ENCODE data around the gene RASGRP3.
A peak's percentile ranks its signal among the peaks of the same experiment; 100 is the strongest.

DNA sequence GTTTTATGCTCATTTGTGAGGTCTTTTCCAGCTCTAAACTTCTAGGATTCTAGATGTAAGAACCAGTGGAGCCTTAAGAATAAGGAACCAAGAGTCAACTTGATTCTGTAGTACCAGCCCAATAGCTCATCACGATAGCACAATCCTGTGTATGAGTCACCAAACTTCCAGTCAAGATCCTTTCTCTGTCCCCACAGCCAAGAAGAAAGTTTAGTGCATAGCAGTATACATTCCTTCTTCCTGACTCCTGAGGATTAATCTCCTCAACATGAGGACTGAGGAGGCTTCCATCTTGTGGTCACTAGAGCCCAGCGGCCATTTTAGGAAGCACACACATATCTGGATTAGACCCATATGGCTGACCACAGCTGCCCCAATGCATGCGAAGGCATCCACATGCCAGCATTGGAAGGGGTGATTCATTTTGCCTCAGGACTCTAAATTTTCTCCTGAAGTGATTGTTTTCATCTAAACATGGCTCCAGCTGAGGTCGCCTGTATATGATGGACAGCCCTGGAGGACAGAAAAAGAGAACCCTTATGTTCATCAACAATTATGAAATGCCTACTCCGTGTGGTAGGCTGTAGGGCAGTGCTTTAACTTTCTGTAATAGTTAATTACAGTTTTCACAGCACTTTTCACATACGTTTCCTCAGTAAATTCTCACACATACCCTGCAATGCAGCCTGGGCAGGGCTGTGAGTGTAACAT, 53.5 kb downstream of the RASGRP3 start:
- TF ChIP-seq EZH2 (IDR thresholded peaks at IDR 0.05; ENCODE audit: borderline replicate concordance, low read depth, low read length, severe bottlenecking) = no peak
- TF ChIP-seq, protein P1, sequence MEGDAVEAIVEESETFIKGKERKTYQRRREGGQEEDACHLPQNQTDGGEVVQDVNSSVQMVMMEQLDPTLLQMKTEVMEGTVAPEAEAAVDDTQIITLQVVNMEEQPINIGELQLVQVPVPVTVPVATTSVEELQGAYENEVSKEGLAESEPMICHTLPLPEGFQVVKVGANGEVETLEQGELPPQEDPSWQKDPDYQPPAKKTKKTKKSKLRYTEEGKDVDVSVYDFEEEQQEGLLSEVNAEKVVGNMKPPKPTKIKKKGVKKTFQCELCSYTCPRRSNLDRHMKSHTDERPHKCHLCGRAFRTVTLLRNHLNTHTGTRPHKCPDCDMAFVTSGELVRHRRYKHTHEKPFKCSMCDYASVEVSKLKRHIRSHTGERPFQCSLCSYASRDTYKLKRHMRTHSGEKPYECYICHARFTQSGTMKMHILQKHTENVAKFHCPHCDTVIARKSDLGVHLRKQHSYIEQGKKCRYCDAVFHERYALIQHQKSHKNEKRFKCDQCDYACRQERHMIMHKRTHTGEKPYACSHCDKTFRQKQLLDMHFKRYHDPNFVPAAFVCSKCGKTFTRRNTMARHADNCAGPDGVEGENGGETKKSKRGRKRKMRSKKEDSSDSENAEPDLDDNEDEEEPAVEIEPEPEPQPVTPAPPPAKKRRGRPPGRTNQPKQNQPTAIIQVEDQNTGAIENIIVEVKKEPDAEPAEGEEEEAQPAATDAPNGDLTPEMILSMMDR (IDR thresholded peaks at IDR 0.05; ENCODE audit: extremely low read depth in 1 of 2, insufficient read depth in 1 of 2, low read depth in 1 of 2, low read length in 2 of 2) = no peak
- TF ChIP-seq POLR2A (IDR thresholded peaks at IDR 0.05; ENCODE audit: low read depth, low read length) = no peak
- TF ChIP-seq POLR2AphosphoS5 (IDR thresholded peaks at IDR 0.05; ENCODE audit: insufficient read depth, low read depth, low read length) = no peak
- TF ChIP-seq JUN (IDR thresholded peaks at IDR 0.05; ENCODE audit: borderline replicate concordance, insufficient read depth, insufficient read length, low read depth) = peak; percentile 31
- TF ChIP-seq FOS (IDR thresholded peaks at IDR 0.05; ENCODE audit: borderline replicate concordance, insufficient read depth, low read length) = peak; percentile 35

Measured in endothelial cell of umbilical vein (primary cell).